Activated CD8-positive, alpha-beta memory T cell treated with anti-CD3 and anti-CD28 coated beads, Interleukin-2, amount 50 U/mL, for 24 hours (primary cell): ENCODE measurements around the gene KIDINS220.

ENCODE experiments used
- DNase-seq: peaks from one replicate; pipeline ENCODE4 v3.0.0-alpha.2; 2020; ENCODE audit errors: extremely low read depth

Gene KIDINS220

GRCh38 chr2:8836971-8837794 is at the start of gene KIDINS220:
KIDINS220 (minus strand) TSS chr2:8837613; CDS start chr2:8827093, 10,520 bp downstream.
- DNase-seq: peak; percentile 46

GRCh38 chr2:8886876-8887275 is 49.5 kb upstream of the KIDINS220 start:
- no peak for DNase-seq

GRCh38 chr2:8886202-8886518 is 48.7 kb upstream of the KIDINS220 start:
- no peak for DNase-seq

- no peak for DNase-seq
Measured at GRCh38 chr2:8885449-8886201, 48.2 kb upstream of the KIDINS220 start.

- no peak for DNase-seq
Measured at GRCh38 chr2:8884812-8885211, 47.4 kb upstream of the KIDINS220 start.

GRCh38 chr2:8882094-8882493 is 44.7 kb upstream of the KIDINS220 start:
- no peak for DNase-seq

GRCh38 chr2:8877894-8878293 is 40.5 kb upstream of the KIDINS220 start:
- no peak for DNase-seq

- no peak for DNase-seq
Measured at GRCh38 chr2:8877332-8877731, 39.9 kb upstream of the KIDINS220 start.

- DNase-seq: no peak
Measured at GRCh38 chr2:8876628-8877027, 39.2 kb upstream of the KIDINS220 start.

GRCh38 chr2:8872821-8873432 is 35.5 kb upstream of the KIDINS220 start:
- no peak for DNase-seq

GRCh38 chr2:8870441-8870840 is 33.0 kb upstream of the KIDINS220 start:
- no peak for DNase-seq

- no peak for DNase-seq
Measured at GRCh38 chr2:8867363-8867762, 29.9 kb upstream of the KIDINS220 start.

GRCh38 chr2:8863331-8863953 is 26.0 kb upstream of the KIDINS220 start:
- no peak for DNase-seq

GRCh38 chr2:8862230-8862629 is 24.8 kb upstream of the KIDINS220 start:
- no peak for DNase-seq

GRCh38 chr2:8861797-8862196 is 24.4 kb upstream of the KIDINS220 start:
- DNase-seq: no peak

- DNase-seq: no peak
Measured at GRCh38 chr2:8860239-8860638, 22.8 kb upstream of the KIDINS220 start.

- no peak for DNase-seq
Measured at GRCh38 chr2:8858910-8859309, 21.5 kb upstream of the KIDINS220 start.

- DNase-seq: no peak
Measured at GRCh38 chr2:8858264-8858663, 20.9 kb upstream of the KIDINS220 start.

- no peak for DNase-seq
Measured at GRCh38 chr2:8857709-8858108, 20.3 kb upstream of the KIDINS220 start.

GRCh38 chr2:8856176-8856575 is 18.8 kb upstream of the KIDINS220 start:
- no peak for DNase-seq

- DNase-seq: no peak
Measured at GRCh38 chr2:8855010-8855409, 17.6 kb upstream of the KIDINS220 start.

GRCh38 chr2:8853426-8853825 is 16.0 kb upstream of the KIDINS220 start:
- no peak for DNase-seq
